ENCODE measurements around the gene NAA40. TPM values are rescaled to one million over a fixed set of nuclear protein-coding genes. Genes with fewer than 3 reads are reported as not detected.

Gene NAA40
- total and polyA plus RNA-seq, 2 of the 4 experiments (the other 2 are of a cell fraction) = 15.2 to 24.7 TPM

DNA sequence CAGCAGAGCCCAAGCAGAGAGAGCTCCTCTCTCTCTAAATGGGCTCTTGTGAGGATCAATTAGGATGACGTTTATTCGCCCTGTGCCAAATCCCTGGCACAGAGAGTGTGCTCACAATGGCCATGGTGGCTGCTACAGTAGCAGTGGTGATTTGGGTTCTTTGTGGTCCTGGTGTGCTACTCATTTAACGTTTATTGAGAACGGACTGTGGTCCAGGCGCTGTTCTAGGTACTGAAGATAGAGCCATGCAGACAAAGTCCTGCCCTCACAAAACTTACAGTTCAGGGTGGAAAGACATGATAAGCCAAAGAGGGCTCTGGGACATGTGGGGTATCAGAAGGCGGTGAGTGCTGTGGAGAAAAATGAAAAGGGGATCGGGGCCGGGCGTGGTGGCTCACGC, 52.8 kb downstream of the NAA40 start:
- DNase-seq (no peak), ATAC-seq (ENCODE audit: low read depth) (no peak)
- H2AFZ ChIP-seq (replicated peaks; ENCODE audit: low read length, poor library complexity) = no peak overlapping the region
- H2AK9ac ChIP-seq (replicated peaks; ENCODE audit: low read depth, low read length, poor library complexity) = no peak overlapping the region
- TF ChIP-seq MAZ (IDR thresholded peaks at IDR 0.05; ENCODE audit: borderline replicate concordance, low read depth, low read length) (no peak), NFE2L2 (IDR thresholded peaks at IDR 0.05; ENCODE audit: low read depth, low read length) (no peak), BHLHE40 (IDR thresholded peaks at IDR 0.05; ENCODE audit: low read depth, low read length) (no peak), MXI1 (IDR thresholded peaks at IDR 0.05; ENCODE audit: borderline replicate concordance, low read depth, low read length) (no peak)
- TF ChIP-seq, protein P1, sequence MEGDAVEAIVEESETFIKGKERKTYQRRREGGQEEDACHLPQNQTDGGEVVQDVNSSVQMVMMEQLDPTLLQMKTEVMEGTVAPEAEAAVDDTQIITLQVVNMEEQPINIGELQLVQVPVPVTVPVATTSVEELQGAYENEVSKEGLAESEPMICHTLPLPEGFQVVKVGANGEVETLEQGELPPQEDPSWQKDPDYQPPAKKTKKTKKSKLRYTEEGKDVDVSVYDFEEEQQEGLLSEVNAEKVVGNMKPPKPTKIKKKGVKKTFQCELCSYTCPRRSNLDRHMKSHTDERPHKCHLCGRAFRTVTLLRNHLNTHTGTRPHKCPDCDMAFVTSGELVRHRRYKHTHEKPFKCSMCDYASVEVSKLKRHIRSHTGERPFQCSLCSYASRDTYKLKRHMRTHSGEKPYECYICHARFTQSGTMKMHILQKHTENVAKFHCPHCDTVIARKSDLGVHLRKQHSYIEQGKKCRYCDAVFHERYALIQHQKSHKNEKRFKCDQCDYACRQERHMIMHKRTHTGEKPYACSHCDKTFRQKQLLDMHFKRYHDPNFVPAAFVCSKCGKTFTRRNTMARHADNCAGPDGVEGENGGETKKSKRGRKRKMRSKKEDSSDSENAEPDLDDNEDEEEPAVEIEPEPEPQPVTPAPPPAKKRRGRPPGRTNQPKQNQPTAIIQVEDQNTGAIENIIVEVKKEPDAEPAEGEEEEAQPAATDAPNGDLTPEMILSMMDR (conservative IDR thresholded peaks at IDR 0.05; ENCODE audit: low read depth, low read length) = no peak
- TF ChIP-seq, protein P2, sequence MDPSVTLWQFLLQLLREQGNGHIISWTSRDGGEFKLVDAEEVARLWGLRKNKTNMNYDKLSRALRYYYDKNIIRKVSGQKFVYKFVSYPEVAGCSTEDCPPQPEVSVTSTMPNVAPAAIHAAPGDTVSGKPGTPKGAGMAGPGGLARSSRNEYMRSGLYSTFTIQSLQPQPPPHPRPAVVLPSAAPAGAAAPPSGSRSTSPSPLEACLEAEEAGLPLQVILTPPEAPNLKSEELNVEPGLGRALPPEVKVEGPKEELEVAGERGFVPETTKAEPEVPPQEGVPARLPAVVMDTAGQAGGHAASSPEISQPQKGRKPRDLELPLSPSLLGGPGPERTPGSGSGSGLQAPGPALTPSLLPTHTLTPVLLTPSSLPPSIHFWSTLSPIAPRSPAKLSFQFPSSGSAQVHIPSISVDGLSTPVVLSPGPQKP (IDR thresholded peaks at IDR 0.05; ENCODE audit: borderline replicate concordance, low read depth, low read length) = no peak
- no peak overlapping the region for H3K9ac ChIP-seq (ENCODE audit: low read depth, low read length)
- H3K23ac ChIP-seq (ENCODE audit: low read depth, low read length) = no peak overlapping the region
- H3K4ac ChIP-seq (ENCODE audit: low read depth, low read length) = no peak overlapping the region
- H3K56ac ChIP-seq (ENCODE audit: extremely low read depth, insufficient read depth, low read length) = no peak overlapping the region
- H3K79me1 ChIP-seq (ENCODE audit: low read depth in 1 of 2, low read length in 2 of 2) = peaks cover 35 to 64% of the 10 kb centered on the region in 2 experiments
- no peak overlapping the region for H3K4me2 ChIP-seq (ENCODE audit: low read depth, low read length)
- no peak overlapping the region for H3K4me3 ChIP-seq (ENCODE audit: insufficient read depth, low read depth, low read length)
- H3K18ac ChIP-seq (ENCODE audit: low read depth, low read length) = no peak overlapping the region
- no TSS peak for BruUV-seq (replicated peaks)
- H2AK5ac ChIP-seq (ENCODE audit: low read depth, low read length) = no peak overlapping the region
- no peak overlapping the region for H2BK15ac ChIP-seq (ENCODE audit: low read depth, low read length)
- no peaks in the 10 kb centered on the region for H3K9me3 ChIP-seq (ENCODE audit: control insufficient read depth, insufficient read depth, low read length)
- no peak overlapping the region for H3K27ac ChIP-seq (ENCODE audit: insufficient read depth, low read length)
- WGBS, 2 experiments (ENCODE audit: extremely low coverage in 2 of 2, insufficient read length in 1 of 2) = 100% methylated on average over 7 of the region's 10 CpGs; no CpG with 5 or more reads in 1 of the 2 experiments
- H2BK120ac ChIP-seq (ENCODE audit: low read depth, low read length) = no peak overlapping the region
- peaks cover 30% of the 10 kb centered on the region for H4K20me1 ChIP-seq (ENCODE audit: insufficient read depth, low read length)
- POLR2A ChIA-PET (ENCODE audit: unreplicated experiment) = no interaction called here
- H4K5ac ChIP-seq (ENCODE audit: low read depth, low read length) = no peak overlapping the region
- no peaks in the 10 kb centered on the region for H3K4me1 ChIP-seq (ENCODE audit: control insufficient read depth, insufficient read depth, low read length)
- H3K36me3 ChIP-seq (ENCODE audit: control insufficient read depth, insufficient read depth, low read length) = peaks cover 49% of the 10 kb centered on the region
- dilution Hi-C loops (cut with HindIII; ENCODE audit: low sequenced_read_pairs, unreplicated experiment) (no loop called here), intact Hi-C loops (cut with micrococcal nuclease) (no loop called here), in situ Hi-C loops (cut with MboI; ENCODE audit: low sequenced_read_pairs) (loop anchor here (5.0 kb wide), 1 partner anchor 156 kb away; no protein-coding TSS in a partner anchor)
- CTCF ChIA-PET = no interaction called here
- no peak overlapping the region for H2BK20ac ChIP-seq (ENCODE audit: low read depth, low read length)
- H3K14ac ChIP-seq (replicated peaks; ENCODE audit: low read depth, low read length) = no peak overlapping the region
- H3K27me3 ChIP-seq (ENCODE audit: control insufficient read depth, insufficient read depth, low read length) = no peaks in the 10 kb centered on the region
- no peak overlapping the region for H2BK5ac ChIP-seq (ENCODE audit: low read depth, low read length, poor library complexity, severe bottlenecking)
- no peak overlapping the region for H4K8ac ChIP-seq (ENCODE audit: low read depth in 2 of 2, low read length in 2 of 2)
- no peak overlapping the region for H4K91ac ChIP-seq (ENCODE audit: insufficient read depth, low read depth, low read length)
- H3K9me1 ChIP-seq (ENCODE audit: insufficient read depth, low read length) = peaks cover 9% of the 10 kb centered on the region
